SU-DHL-6 (cell line): ENCODE measurements around the gene XRCC6.

Source experiments
- H2AFZ ChIP-seq: fragments of 200-600 bp; sonication (generic); 2 replicates; pipeline ENCODE4 v1.6.1; 2014; ENCODE audit warnings: low read depth, mild to moderate bottlenecking, moderate library complexity, mixed read lengths, antibody characterized with exemption, low read length; ENCODE audit not compliant: severe bottlenecking
- H3F3A ChIP-seq: fragments of 200-600 bp; shearing (Covaris generic); 2 replicates; pipeline ENCODE4 v1.6.0; 2016; ENCODE audit warnings: antibody characterized with exemption, mild to moderate bottlenecking; ENCODE audit not compliant: insufficient read depth
- H3K27ac ChIP-seq: fragments of 200-600 bp; sonication (generic); 2 replicates; pipeline ENCODE4 v1.5.1; 2016; ENCODE audit warnings: low read depth, mild to moderate bottlenecking, low read length, moderate library complexity, mixed read lengths
- H3K27me3 ChIP-seq: fragments of 200-600 bp; sonication (generic), shearing (Covaris generic); 2 replicates; pipeline ENCODE4 v1.6.0; 2014; ENCODE audit warnings: mild to moderate bottlenecking, low read length
- H3K36me3 ChIP-seq: fragments of 200-600 bp; sonication (generic); 2 replicates; pipeline ENCODE4 v1.6.1; 2014; ENCODE audit warnings: mild to moderate bottlenecking, low read length, mixed read lengths
- H3K4me2 ChIP-seq: fragments of 300-600, 200-600 bp; shearing (Covaris generic), sonication (generic); 2 replicates; pipeline ENCODE4 v1.6.0; 2014; ENCODE audit warnings: low read length, low read depth, mild to moderate bottlenecking; ENCODE audit not compliant: poor library complexity, severe bottlenecking
- H3K4me3 ChIP-seq: fragments of 200-600 bp; sonication (generic); 2 replicates; pipeline ENCODE4 v1.5.1; 2014; ENCODE audit warnings: antibody characterized with exemption, low read length, mild to moderate bottlenecking, mixed read lengths; ENCODE audit not compliant: insufficient read depth, poor library complexity, severe bottlenecking
- H3K79me2 ChIP-seq: fragments of 200-600 bp; sonication (generic); 2 replicates; pipeline ENCODE4 v1.6.1; 2014; ENCODE audit warnings: mild to moderate bottlenecking, low read length, moderate library complexity; ENCODE audit not compliant: insufficient read depth
- H3K9ac ChIP-seq: fragments of 200-600 bp; sonication (generic); 2 replicates; pipeline ENCODE4 v1.7.0; 2014; ENCODE audit warnings: mild to moderate bottlenecking, low read length
- H3K9me2 ChIP-seq: fragments of 200-600 bp; sonication (generic); replicated peaks from 2 replicates; pipeline ENCODE4 v1.6.1; 2014; ENCODE audit warnings: low read length; ENCODE audit not compliant: insufficient read depth
- H3K9me3 ChIP-seq: fragments of 200-600 bp; sonication (generic); 2 replicates; pipeline ENCODE4 v1.6.1; 2014; ENCODE audit warnings: low read length, mixed read lengths; ENCODE audit not compliant: insufficient read depth
- H4K20me1 ChIP-seq: fragments of 200-600 bp; sonication (generic); 2 replicates; pipeline ENCODE4 v1.6.1; 2014; ENCODE audit warnings: low read depth, mild to moderate bottlenecking, antibody characterized with exemption, low read length, moderate library complexity, mixed read lengths
- EZH2phosphoT487 ChIP-seq: fragments of 200-600 bp; sonication (generic), shearing (Covaris generic); conservative IDR thresholded peaks from 2 replicates; pipeline ENCODE4 v1.6.1; 2018; ENCODE audit warnings: mild to moderate bottlenecking, antibody characterized with exemption, low read length, moderate library complexity, mixed read lengths
- TF ChIP-seq, protein P1 (sequence below): fragments of 200-600 bp; sonication (generic); IDR thresholded peaks from one replicate; pipeline ENCODE4 v1.5.1; 2017; ENCODE audit warnings: antibody characterized with exemption, mild to moderate bottlenecking, low read length, moderate library complexity; ENCODE audit not compliant: insufficient read depth, poor library complexity, severe bottlenecking

The XRCC6 gene

DNA sequence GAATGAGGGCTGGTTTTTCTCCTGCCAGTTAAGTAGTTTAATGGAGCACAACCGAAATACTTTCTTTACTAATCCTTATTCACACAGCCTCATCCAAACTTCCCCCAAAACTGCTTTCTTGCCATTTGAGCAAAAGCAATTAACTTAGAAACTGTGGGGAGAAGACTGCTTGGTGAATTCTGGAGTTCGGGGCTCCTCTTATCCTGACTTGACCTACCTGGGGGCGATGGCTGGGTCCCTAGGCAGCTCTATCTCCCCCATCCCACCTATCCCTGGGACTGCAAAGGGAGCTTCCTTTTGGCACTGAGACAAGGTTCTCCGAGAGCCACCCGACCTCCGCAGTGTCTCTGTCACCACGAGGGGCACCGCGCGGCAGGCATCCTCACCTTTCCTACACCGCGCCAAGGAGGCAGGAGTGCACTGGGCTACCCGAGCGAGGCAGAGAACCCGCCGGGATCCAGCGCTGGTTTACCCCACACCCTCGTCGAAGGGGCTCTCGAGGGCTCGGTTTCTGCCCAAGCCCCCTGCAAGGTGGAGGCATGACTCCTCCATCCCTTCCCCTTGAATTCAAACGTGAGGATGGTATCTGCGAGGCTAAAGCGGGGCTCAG, 1.0 kb upstream of the XRCC6 start:
- no peaks in the 10 kb centered on the region for H3K9me3 ChIP-seq
- no peak for TF ChIP-seq EZH2phosphoT487
- TF ChIP-seq, protein P1, sequence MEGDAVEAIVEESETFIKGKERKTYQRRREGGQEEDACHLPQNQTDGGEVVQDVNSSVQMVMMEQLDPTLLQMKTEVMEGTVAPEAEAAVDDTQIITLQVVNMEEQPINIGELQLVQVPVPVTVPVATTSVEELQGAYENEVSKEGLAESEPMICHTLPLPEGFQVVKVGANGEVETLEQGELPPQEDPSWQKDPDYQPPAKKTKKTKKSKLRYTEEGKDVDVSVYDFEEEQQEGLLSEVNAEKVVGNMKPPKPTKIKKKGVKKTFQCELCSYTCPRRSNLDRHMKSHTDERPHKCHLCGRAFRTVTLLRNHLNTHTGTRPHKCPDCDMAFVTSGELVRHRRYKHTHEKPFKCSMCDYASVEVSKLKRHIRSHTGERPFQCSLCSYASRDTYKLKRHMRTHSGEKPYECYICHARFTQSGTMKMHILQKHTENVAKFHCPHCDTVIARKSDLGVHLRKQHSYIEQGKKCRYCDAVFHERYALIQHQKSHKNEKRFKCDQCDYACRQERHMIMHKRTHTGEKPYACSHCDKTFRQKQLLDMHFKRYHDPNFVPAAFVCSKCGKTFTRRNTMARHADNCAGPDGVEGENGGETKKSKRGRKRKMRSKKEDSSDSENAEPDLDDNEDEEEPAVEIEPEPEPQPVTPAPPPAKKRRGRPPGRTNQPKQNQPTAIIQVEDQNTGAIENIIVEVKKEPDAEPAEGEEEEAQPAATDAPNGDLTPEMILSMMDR: no peak
- no peaks in the 10 kb centered on the region for H3K9me2 ChIP-seq
- H3K9ac ChIP-seq: peak overlapping the region; percentile 94
- peak overlapping the region; percentile 84 for H3K4me3 ChIP-seq
- no peaks in the 10 kb centered on the region for H3K27me3 ChIP-seq
- 0 out of 2 replicates have a peak, but pooled peaks cover 1% of the 10 kb centered on the region for H3K36me3 ChIP-seq
- no peaks in the 10 kb centered on the region; the same call in 1 of the 2 replicates for H4K20me1 ChIP-seq
- H3K27ac ChIP-seq: peak overlapping the region; percentile 53
- peak overlapping the region; percentile 22 for H2AFZ ChIP-seq
- H3K4me2 ChIP-seq: peak overlapping the region; percentile 93
- H3K79me2 ChIP-seq: peaks cover 90% of the 10 kb centered on the region
- no peaks in the 10 kb centered on the region for H3F3A ChIP-seq

DNA sequence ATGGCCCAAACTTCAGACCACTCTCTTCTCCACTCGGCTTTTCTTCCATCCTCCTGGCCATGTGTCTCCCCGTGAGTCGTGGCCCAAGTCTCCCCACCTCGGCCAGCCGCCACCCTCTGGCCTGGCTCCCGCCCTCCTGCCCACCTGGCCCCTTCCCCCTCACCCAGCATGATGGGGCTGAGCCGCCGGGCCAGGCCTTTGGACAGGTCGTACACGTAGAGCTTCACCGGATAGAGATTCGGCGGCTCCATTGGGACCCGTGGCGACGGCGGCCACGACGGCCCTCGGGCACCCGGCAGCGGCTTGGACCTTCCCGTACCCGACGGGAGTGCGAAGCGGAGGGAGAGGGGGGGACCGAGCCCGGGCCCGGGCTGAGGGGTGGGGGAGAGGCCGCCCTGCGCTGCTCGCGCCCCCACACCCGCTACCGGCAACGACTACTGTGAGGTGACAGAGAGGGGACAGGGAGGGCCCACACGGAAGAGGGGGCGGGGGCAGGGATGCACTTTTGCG, 451 bp upstream of the XRCC6 start, which contains the start of gene DESI1:
Gene DESI1 (minus strand): TSS at position 455 of the 510 bp plus-strand sequence. CDS start 204 bp downstream, at position 251.
- H3K4me3 ChIP-seq: peak within 1 kb of the TSS; percentile 92
- 0 out of 2 replicates have a peak, but pooled peaks cover 3% of the 10 kb centered on the region for H3K36me3 ChIP-seq
- H3K9me3 ChIP-seq: no peaks in the 10 kb centered on the region
- TF ChIP-seq, protein P1: no peak
- TF ChIP-seq EZH2phosphoT487: no peak
- no peaks in the 10 kb centered on the region; the same call in 1 of the 2 replicates for H4K20me1 ChIP-seq
- H3F3A ChIP-seq: no peaks in the 10 kb centered on the region
- no peaks in the 10 kb centered on the region for H3K9me2 ChIP-seq
- H2AFZ ChIP-seq: peak within 1 kb of the TSS; percentile 72
- peak within 1 kb of the TSS; percentile 93 for H3K4me2 ChIP-seq
- H3K27me3 ChIP-seq: no peaks in the 10 kb centered on the region
- peak within 1 kb of the TSS; percentile 70 for H3K27ac ChIP-seq
- peaks cover 90% of the 10 kb centered on the region for H3K79me2 ChIP-seq
- peak within 1 kb of the TSS; percentile 94 for H3K9ac ChIP-seq

DNA sequence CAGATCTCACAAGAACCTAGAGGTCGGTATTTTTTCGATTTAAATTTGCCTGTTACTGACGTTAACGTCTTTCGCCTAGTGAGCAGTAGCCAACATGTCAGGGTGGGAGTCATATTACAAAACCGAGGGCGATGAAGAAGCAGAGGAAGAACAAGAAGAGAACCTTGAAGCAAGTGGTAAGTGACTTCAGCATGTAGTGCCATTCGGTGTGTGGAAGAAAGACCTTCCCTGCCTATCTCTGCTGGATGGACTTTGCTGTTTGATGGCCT, 750 bp downstream of the XRCC6 start:
- Histone ChIP-seq H3K27ac (0 out of 2 replicates have a peak overlapping the region, but pooled peaks have one; percentile 70), H3K79me2 (peaks cover 83% of the 10 kb centered on the region), H3K36me3 (peaks cover 3% of the 10 kb centered on the region; the same call in 1 of the 2 replicates), H3K4me3 (peak overlapping the region; percentile 92), H3K27me3 (no peaks in the 10 kb centered on the region), H3K9me2 (no peaks in the 10 kb centered on the region), H3K4me2 (peak overlapping the region; percentile 76), H3K9ac (peak overlapping the region; percentile 94), H4K20me1 (no peaks in the 10 kb centered on the region; the same call in 1 of the 2 replicates), H3K9me3 (no peaks in the 10 kb centered on the region), H3F3A (no peaks in the 10 kb centered on the region), H2AFZ (no peak overlapping the region)
- no peak for TF ChIP-seq EZH2phosphoT487
- TF ChIP-seq, protein P1: no peak
